GM13976 (cell line): Measurements from ENCODE around the gene ATG2A.

Source experiments
- DNase-seq: peaks from one replicate; pipeline ENCODE4 v3.0.0; 2012; ENCODE audit warnings: low spot score
- in situ Hi-C: fragments of 300-500 bp; cut with MboI; formaldehyde crosslinking; loops from one replicate; pipeline ENCODE4 v1.12.0; 2022; ENCODE audit warnings: low sequenced_read_pairs, mixed read lengths, inconsistent platforms; ENCODE audit not compliant: unreplicated experiment
- TF ChIP-seq, protein P1 (sequence below): IDR thresholded peaks from 2 replicates; pipeline ENCODE4 v1.5.1; 2012; ENCODE audit warnings: borderline replicate concordance, mild to moderate bottlenecking; ENCODE audit not compliant: insufficient read depth; ENCODE audit errors: extremely low read depth, missing control alignments, control extremely low read depth

ATG2A gene

DNA sequence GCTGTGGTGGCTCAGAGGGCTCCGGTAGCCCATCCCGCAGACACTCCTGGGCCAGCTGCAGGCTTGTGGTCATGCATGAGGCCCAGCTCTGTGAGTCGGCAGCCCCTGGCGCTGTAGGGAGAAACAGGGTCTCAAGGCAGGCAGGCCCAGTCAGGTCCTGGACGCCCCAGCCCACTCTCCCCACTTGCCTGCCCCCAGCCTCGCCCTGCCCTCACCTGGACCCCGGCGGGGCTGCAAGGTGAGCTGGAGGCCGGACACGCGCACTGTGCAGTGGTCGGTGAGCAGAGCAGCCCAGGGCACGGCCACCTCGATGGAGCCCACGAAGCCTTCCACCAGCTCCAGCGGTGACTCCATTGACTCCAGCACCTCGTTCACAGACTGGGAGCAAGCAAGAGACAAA lies 2.9 kb downstream of the ATG2A start:
- TF ChIP-seq, protein P1, sequence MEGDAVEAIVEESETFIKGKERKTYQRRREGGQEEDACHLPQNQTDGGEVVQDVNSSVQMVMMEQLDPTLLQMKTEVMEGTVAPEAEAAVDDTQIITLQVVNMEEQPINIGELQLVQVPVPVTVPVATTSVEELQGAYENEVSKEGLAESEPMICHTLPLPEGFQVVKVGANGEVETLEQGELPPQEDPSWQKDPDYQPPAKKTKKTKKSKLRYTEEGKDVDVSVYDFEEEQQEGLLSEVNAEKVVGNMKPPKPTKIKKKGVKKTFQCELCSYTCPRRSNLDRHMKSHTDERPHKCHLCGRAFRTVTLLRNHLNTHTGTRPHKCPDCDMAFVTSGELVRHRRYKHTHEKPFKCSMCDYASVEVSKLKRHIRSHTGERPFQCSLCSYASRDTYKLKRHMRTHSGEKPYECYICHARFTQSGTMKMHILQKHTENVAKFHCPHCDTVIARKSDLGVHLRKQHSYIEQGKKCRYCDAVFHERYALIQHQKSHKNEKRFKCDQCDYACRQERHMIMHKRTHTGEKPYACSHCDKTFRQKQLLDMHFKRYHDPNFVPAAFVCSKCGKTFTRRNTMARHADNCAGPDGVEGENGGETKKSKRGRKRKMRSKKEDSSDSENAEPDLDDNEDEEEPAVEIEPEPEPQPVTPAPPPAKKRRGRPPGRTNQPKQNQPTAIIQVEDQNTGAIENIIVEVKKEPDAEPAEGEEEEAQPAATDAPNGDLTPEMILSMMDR, result no peak
- no peak for DNase-seq
- in situ Hi-C loops, result no loop called here

DNA sequence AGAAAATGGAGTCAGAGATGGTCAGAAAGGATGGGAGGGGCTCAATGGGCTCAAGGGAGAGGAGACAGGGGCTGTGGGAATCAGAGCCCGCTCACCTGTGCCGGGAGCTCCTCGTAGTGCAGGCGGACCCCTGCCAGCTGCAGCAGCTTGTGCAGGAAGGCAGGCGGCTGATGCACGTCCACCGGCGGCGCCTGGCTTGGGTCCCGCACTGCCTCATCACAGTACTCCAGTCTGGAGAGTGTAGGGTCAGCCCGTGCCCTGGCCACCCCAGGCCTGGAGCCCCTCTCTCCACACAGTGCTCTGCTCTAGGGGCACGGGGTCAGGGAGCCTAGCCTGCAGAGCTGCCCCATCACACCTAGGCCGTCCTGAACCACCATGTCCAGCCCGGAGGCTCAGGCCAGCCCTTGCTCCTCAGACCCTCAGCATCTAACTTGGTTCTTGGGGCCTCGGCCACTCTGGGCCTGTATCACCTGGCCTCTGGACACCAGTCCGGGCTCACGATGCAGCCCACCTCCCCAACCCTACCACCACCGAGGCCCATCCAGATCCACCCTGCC lies 3.8 kb downstream of the ATG2A start:
- no peak for DNase-seq
- in situ Hi-C loops, result no loop called here
- TF ChIP-seq, protein P1, result no peak

DNA sequence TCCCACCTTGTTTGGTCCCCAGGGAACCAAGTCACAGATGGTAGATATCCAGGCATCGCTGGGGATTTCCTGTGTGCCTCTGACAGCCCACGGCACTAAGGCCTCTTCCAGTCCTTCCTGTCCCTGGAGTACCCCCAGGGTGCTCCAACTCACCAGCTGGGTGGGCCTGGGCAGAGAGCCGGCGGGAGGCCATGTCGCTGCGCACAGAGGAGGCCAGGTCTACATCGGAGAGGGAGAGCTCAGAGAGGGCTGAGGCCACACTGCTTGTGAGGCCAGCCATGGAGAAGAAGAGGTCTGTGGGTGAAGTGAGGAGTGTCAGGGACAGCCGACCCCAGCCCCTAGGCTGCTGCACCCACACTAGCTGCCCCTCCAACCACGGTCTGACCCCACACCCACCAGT lies 5.3 kb downstream of the ATG2A start:
- DNase-seq, result no peak
- in situ Hi-C loops, result no loop called here
- TF ChIP-seq, protein P1, result no peak

DNA sequence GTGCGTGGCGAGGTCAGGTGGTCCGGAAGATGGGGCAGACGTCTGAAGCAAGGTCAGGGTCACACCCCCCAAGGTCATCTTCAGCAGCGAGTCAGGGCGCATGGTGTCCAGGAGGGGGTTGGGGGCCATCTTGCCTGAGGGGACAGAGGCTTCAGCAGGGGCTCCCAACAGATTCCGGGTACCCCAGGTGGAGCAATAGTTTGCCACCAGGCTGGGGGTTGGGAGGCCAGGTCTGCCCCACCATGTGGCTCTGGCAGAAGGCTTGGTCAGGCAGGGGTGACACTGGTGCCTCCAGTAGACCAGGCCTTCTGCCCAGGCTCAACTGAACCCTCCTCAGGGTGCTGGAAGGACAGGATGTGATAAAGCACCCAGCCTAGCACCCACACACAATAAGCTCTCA lies 5.9 kb downstream of the ATG2A start:
- TF ChIP-seq, protein P1, result no peak
- in situ Hi-C loops, result no loop called here
- no peak for DNase-seq

DNA sequence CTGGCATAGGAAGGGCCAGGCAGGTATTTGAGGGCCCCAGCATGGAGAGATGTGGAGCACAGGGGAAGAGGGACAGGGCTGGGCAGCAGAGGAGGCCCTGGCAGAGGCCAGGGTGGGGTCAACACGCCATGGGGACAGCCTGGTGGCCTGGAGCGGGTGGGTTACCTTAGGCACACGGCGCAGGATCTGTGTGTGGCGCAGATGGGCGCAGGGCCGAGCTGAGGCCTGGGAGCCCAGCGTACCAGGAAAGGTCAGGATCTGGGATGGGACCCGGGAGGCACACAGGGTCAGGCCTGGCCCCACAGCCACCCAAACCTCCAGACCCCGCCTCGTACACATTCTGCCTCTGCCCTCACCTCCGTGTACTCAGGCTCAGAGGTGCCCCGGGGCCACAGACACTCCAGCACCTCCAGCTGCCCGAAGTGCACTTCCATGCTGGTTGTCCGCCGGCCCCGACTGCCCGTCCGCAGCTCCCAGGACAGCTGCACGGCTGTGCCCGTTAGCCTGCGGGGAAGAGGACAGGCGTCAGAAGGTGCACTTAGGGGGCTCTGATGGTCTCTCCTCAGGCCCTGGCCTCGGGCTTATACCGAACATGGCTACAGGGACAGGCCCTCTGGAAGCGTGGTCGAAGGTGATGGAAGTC lies 6.4 kb downstream of the ATG2A start:
- no peak for DNase-seq
- in situ Hi-C loops, result no loop called here
- TF ChIP-seq, protein P1, result no peak

DNA sequence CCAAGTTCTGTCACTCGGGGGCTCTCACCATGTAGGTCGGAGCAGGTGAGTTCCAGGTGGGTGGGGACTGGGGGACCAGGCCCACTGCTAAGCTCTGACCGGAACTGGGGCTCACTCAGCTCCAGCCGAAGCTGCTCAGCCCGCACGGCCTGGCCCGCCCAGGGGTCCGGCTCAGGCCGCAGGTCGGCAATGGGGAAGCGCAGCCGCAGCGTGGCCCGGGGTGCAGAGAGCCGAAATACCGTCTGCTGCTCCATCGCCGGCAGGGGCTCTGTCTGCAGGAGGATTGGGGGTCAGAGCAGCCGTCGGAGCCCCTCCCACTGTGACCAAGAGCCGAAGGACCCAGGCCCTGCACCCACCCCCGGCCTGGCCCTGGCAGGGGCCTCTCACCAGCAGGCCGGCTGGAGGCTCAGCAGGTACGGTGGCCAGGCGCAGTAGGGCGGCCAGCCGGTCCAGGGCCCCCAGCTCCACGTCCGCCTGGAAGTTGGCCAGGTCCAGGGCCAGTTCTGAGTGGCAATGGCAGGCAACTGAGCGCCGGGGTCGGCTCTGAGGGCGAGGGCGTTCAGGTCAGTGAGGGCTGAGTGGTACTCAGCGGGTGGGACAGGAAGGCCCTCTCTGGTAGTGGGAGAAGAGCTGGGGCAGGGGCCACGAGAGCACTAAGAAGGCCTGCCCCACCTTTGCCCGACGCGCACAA lies 7.2 kb downstream of the ATG2A start:
- in situ Hi-C loops, result no loop called here

More for the DNA sequence above, 7.2 kb downstream of the ATG2A start:
- no peak for DNase-seq
- TF ChIP-seq, protein P1, result no peak
